SK-N-SH (cell line): ENCODE measurements around the gene NECAB2. TPM values are rescaled to one million over a fixed set of nuclear protein-coding genes. Genes with fewer than 3 reads are reported as not detected.

Experiments used
- CTCF ChIA-PET: fragments of 300-600, 350-600 bp; formaldehyde crosslinking; extraction: SDS; loops from one replicate; lab custom pipeline; 2021; lab: Yijun Ruan, JAX
- POLR2A ChIA-PET: fragments of 350-600 bp; sonication (Branson Sonifier 250); formaldehyde crosslinking; extraction: SDS; loops from one replicate; lab custom pipeline; 2020; ENCODE audit warnings: antibody characterized with exemption, inconsistent platforms; lab: Yijun Ruan, JAX
- DNase-seq: peaks from one replicate; pipeline ENCODE4 v3.0.0; 2012
- H2AFZ ChIP-seq: fragments of 200-600 bp; sonication (generic); 2 replicates; pipeline ENCODE4 v1.8.1; 2016; ENCODE audit warnings: antibody characterized with exemption, mild to moderate bottlenecking, low read depth
- H3F3A ChIP-seq: fragments of 200-600 bp; sonication (generic); replicated peaks from 2 replicates; pipeline ENCODE3; 2016; ENCODE audit warnings: antibody characterized with exemption, mild to moderate bottlenecking; ENCODE audit not compliant: insufficient read depth
- H3K27ac ChIP-seq, 2 experiments: fragments of 200-500 bp in 1 of 2; fragments of 200-600 bp in 1 of 2; sonication (Bioruptor generic) in 1 of 2; sonication (generic), shearing (Covaris generic) in 1 of 2; 2 replicates each; pipeline versions ENCODE4 v1.5.1 to v1.6.1; 2014 to 2016; ENCODE audit warnings: low read depth in 2 of 2, inconsistent platforms in 1 of 2, low read length in 1 of 2, mild to moderate bottlenecking in 1 of 2, mixed read lengths in 1 of 2
- H3K27me3 ChIP-seq: fragments of 200-600 bp; sonication (generic), shearing (Covaris generic); 2 replicates; pipeline ENCODE4 v1.6.1; 2016; ENCODE audit warnings: mixed run types; ENCODE audit not compliant: insufficient read depth
- H3K36me3 ChIP-seq, 2 experiments: fragments of 200-500 bp in 1 of 2; fragments of 200-600 bp in 1 of 2; sonication (Bioruptor generic) in 1 of 2; sonication (generic) in 1 of 2; replicated peaks in 1 of 2; 2 replicates each; pipeline versions ENCODE3 to v1.5.1; 2014 to 2016; ENCODE audit warnings: low read length in 1 of 2, mild to moderate bottlenecking in 1 of 2; ENCODE audit not compliant: insufficient read depth in 2 of 2, control insufficient read depth in 1 of 2
- H3K4me1 ChIP-seq, 2 experiments: fragments of 200-500 bp in 1 of 2; fragments of 200-600 bp in 1 of 2; sonication (Bioruptor generic) in 1 of 2; sonication (generic), shearing (Covaris generic) in 1 of 2; 2 replicates each; pipeline versions ENCODE4 v1.5.1 to v1.6.1; 2014 to 2016; ENCODE audit warnings: low read depth in 1 of 2, low read length in 1 of 2, mixed run types in 1 of 2; ENCODE audit not compliant: insufficient read depth in 2 of 2, control insufficient read depth in 1 of 2
- H3K4me2 ChIP-seq: fragments of 200-600 bp; sonication (generic), shearing (Covaris generic); 2 replicates; pipeline ENCODE4 v1.6.1; 2017; ENCODE audit warnings: mixed run types
- H3K4me3 ChIP-seq, 2 experiments: fragments of 200-500 bp in 1 of 2; fragments of 200-600 bp in 1 of 2; sonication (Bioruptor generic) in 1 of 2; sonication (generic), shearing (Covaris generic) in 1 of 2; 2 replicates each; pipeline versions ENCODE4 v1.5.1 to v1.8.1; 2014 to 2016; ENCODE audit warnings: low read depth in 2 of 2, inconsistent platforms in 1 of 2, low read length in 1 of 2, mild to moderate bottlenecking in 1 of 2, mixed read lengths in 1 of 2, moderate library complexity in 1 of 2
- H3K79me2 ChIP-seq: fragments of 200-600 bp; sonication (generic); 2 replicates; pipeline ENCODE4 v1.8.1; 2017; ENCODE audit warnings: mild to moderate bottlenecking; ENCODE audit not compliant: insufficient read depth
- H3K9ac ChIP-seq: fragments of 200-600 bp; sonication (generic); 2 replicates; pipeline ENCODE4 v1.6.1; 2017; ENCODE audit warnings: mixed run types
- H3K9me2 ChIP-seq: fragments of 200-600 bp; sonication (generic); 2 replicates; pipeline ENCODE4 v1.6.1; 2017; ENCODE audit warnings: mixed run types
- H3K9me3 ChIP-seq: fragments of 200-600 bp; sonication (generic); 2 replicates; pipeline ENCODE4 v1.6.1; 2017; ENCODE audit warnings: mixed run types, mild to moderate bottlenecking, moderate library complexity
- H4K20me1 ChIP-seq: fragments of 200-600 bp; sonication (generic); 2 replicates; pipeline ENCODE4 v1.6.1; 2017; ENCODE audit warnings: mild to moderate bottlenecking, mixed run types; ENCODE audit not compliant: insufficient read depth
- CHD2 ChIP-seq: fragments of 150-350 bp; IDR thresholded peaks from 2 replicates; pipeline ENCODE4 v1.6.1; 2018; ENCODE audit warnings: low read length; ENCODE audit not compliant: partially characterized antibody
- EZH2phosphoT487 ChIP-seq: fragments of 200-600 bp; sonication (generic); IDR thresholded peaks from 2 replicates; pipeline ENCODE4 v1.6.1; 2017; ENCODE audit warnings: low read depth, mixed run types, mild to moderate bottlenecking, antibody characterized with exemption, moderate library complexity, borderline replicate concordance
- FOXJ3 ChIP-seq: sonication (generic); formaldehyde crosslinking; IDR thresholded peaks from 2 replicates; pipeline ENCODE4 v1.5.1; 2020; ENCODE audit warnings: mild to moderate bottlenecking, missing genetic modification reagents
- FOXM1 ChIP-seq: IDR thresholded peaks from 2 replicates; pipeline ENCODE4 v1.4.0; 2012; ENCODE audit warnings: low read depth, mild to moderate bottlenecking
- GATA2 ChIP-seq: sonication (generic); formaldehyde crosslinking; IDR thresholded peaks from 2 replicates; pipeline ENCODE4 v1.5.0; 2020; ENCODE audit warnings: mild to moderate bottlenecking, missing genetic modification reagents
- MEF2A ChIP-seq: IDR thresholded peaks from 2 replicates; pipeline ENCODE4 v1.4.0; 2012; ENCODE audit warnings: low read depth, borderline replicate concordance
- RAD21 ChIP-seq: IDR thresholded peaks from 2 replicates; pipeline ENCODE4 v1.6.1; 2012; ENCODE audit warnings: mild to moderate bottlenecking, low read length
- RCOR1 ChIP-seq: fragments of 150-350 bp; IDR thresholded peaks from 2 replicates; pipeline ENCODE4 v1.6.1; 2017; ENCODE audit warnings: antibody characterized with exemption, low read length
- TCF12 ChIP-seq: IDR thresholded peaks from 2 replicates; pipeline ENCODE4 v1.4.0; 2012
- TEAD4 ChIP-seq: IDR thresholded peaks from 2 replicates; pipeline ENCODE4 v1.4.0; 2012; ENCODE audit warnings: mild to moderate bottlenecking, borderline replicate concordance; ENCODE audit not compliant: insufficient read depth
- YY1 ChIP-seq: IDR thresholded peaks from 2 replicates; pipeline ENCODE4 v1.4.0; 2012; ENCODE audit warnings: low read depth, mild to moderate bottlenecking
- WGBS: methylation state at CpG from one replicate; pipeline ENCODE4 v1.1.6; 2017; ENCODE audit warnings: low lambda C conversion rate; 5-methylcytosine and 5-hydroxymethylcytosine counted together
- polyA plus RNA-seq, 3 experiments: library from polyadenylated mRNA; depleted of rRNA; stranded (reverse); fragments of >200 nt; gene quantifications; 2 replicates each; pipeline ENCODE4 v1.2.3, GENCODE V29; 2012
- TF ChIP-seq, protein P1 (sequence below): IDR thresholded peaks from 2 replicates; pipeline ENCODE4; 2012
- TF ChIP-seq, protein P2 (sequence below): IDR thresholded peaks from 2 replicates; pipeline ENCODE4 v1.4.0; 2012; ENCODE audit warnings: low read depth, borderline replicate concordance
- TF ChIP-seq, protein P3 (sequence below): IDR thresholded peaks from 2 replicates; pipeline ENCODE4 v1.4.0; 2012; ENCODE audit warnings: low read depth, borderline replicate concordance
- TF ChIP-seq, protein P4 (sequence below): fragments of 200-600 bp; sonication (generic); IDR thresholded peaks from 2 replicates; pipeline ENCODE4 v1.6.1; 2017; ENCODE audit warnings: antibody characterized with exemption, mild to moderate bottlenecking, moderate library complexity
- TF ChIP-seq, protein P5 (sequence below): IDR thresholded peaks from 2 replicates; pipeline ENCODE4 v1.4.0; 2012; ENCODE audit warnings: low read depth
- TF ChIP-seq, protein P6 (sequence below): fragments of 150-350 bp; IDR thresholded peaks from 2 replicates; pipeline ENCODE4 v1.6.1; 2017; ENCODE audit warnings: antibody characterized with exemption, low read length, low read depth, borderline replicate concordance

Gene NECAB2
- polyA plus RNA-seq, 1 of the 3 experiments (the other 2 are of a cell fraction): 0.58 TPM

DNA sequence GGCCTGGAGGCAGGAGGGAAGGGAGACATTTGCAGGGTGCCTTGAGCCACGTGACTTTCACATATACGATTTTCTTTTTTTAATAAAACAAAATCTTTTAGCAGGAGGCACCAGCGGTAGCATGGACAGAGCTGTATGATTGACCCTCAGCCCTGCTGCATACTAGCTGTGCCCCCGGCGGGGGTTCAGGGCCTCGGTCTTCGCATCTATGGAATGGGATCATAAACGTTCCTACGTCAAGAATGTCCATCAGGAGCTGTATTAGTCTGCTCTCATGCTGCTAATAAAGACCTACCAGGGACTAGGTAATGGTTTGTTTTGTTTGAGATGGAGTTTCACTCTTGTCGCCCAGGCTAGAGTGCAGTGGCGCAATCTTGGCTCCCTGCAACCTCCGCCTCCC, 47.4 kb downstream of the NECAB2 start:
- no peak for TF ChIP-seq FOXJ3
- TF ChIP-seq, protein P1, sequence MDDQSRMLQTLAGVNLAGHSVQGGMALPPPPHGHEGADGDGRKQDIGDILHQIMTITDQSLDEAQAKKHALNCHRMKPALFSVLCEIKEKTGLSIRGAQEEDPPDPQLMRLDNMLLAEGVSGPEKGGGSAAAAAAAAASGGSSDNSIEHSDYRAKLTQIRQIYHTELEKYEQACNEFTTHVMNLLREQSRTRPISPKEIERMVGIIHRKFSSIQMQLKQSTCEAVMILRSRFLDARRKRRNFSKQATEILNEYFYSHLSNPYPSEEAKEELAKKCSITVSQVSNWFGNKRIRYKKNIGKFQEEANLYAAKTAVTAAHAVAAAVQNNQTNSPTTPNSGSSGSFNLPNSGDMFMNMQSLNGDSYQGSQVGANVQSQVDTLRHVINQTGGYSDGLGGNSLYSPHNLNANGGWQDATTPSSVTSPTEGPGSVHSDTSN: no peak
- no peak for TF ChIP-seq TEAD4
- TF ChIP-seq RCOR1: no peak
- TF ChIP-seq TCF12: no peak
- TF ChIP-seq, protein P2, sequence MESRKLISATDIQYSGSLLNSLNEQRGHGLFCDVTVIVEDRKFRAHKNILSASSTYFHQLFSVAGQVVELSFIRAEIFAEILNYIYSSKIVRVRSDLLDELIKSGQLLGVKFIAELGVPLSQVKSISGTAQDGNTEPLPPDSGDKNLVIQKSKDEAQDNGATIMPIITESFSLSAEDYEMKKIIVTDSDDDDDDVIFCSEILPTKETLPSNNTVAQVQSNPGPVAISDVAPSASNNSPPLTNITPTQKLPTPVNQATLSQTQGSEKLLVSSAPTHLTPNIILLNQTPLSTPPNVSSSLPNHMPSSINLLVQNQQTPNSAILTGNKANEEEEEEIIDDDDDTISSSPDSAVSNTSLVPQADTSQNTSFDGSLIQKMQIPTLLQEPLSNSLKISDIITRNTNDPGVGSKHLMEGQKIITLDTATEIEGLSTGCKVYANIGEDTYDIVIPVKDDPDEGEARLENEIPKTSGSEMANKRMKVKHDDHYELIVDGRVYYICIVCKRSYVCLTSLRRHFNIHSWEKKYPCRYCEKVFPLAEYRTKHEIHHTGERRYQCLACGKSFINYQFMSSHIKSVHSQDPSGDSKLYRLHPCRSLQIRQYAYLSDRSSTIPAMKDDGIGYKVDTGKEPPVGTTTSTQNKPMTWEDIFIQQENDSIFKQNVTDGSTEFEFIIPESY: no peak
- no peak for TF ChIP-seq YY1
- TF ChIP-seq MEF2A: no peak
- TF ChIP-seq, protein P3, sequence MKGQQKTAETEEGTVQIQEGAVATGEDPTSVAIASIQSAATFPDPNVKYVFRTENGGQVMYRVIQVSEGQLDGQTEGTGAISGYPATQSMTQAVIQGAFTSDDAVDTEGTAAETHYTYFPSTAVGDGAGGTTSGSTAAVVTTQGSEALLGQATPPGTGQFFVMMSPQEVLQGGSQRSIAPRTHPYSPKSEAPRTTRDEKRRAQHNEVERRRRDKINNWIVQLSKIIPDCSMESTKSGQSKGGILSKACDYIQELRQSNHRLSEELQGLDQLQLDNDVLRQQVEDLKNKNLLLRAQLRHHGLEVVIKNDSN: no peak
- no peak for TF ChIP-seq FOXM1
- TF ChIP-seq, protein P4, sequence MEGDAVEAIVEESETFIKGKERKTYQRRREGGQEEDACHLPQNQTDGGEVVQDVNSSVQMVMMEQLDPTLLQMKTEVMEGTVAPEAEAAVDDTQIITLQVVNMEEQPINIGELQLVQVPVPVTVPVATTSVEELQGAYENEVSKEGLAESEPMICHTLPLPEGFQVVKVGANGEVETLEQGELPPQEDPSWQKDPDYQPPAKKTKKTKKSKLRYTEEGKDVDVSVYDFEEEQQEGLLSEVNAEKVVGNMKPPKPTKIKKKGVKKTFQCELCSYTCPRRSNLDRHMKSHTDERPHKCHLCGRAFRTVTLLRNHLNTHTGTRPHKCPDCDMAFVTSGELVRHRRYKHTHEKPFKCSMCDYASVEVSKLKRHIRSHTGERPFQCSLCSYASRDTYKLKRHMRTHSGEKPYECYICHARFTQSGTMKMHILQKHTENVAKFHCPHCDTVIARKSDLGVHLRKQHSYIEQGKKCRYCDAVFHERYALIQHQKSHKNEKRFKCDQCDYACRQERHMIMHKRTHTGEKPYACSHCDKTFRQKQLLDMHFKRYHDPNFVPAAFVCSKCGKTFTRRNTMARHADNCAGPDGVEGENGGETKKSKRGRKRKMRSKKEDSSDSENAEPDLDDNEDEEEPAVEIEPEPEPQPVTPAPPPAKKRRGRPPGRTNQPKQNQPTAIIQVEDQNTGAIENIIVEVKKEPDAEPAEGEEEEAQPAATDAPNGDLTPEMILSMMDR: no peak
- no peak for TF ChIP-seq EZH2phosphoT487
- no peak for TF ChIP-seq GATA2 (CRISPR knock-in tag)
- TF ChIP-seq, protein P5, sequence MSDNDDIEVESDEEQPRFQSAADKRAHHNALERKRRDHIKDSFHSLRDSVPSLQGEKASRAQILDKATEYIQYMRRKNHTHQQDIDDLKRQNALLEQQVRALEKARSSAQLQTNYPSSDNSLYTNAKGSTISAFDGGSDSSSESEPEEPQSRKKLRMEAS: no peak
- TF ChIP-seq, protein P6, sequence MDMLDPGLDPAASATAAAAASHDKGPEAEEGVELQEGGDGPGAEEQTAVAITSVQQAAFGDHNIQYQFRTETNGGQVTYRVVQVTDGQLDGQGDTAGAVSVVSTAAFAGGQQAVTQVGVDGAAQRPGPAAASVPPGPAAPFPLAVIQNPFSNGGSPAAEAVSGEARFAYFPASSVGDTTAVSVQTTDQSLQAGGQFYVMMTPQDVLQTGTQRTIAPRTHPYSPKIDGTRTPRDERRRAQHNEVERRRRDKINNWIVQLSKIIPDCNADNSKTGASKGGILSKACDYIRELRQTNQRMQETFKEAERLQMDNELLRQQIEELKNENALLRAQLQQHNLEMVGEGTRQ: no peak
- TF ChIP-seq CHD2: no peak
- TF ChIP-seq RAD21: no peak
- TF ChIP-seq, all 33 proteins: peak for 0
- Histone ChIP-seq H3K9me2 (no peaks in the 10 kb centered on the region), H3K9ac (no peak overlapping the region), H3F3A (no peaks in the 10 kb centered on the region), H3K4me1 (no peaks in the 10 kb centered on the region), H3K4me3 (no peak overlapping the region), H3K36me3 (no peaks in the 10 kb centered on the region), H3K27me3 (no peaks in the 10 kb centered on the region), H4K20me1 (no peaks in the 10 kb centered on the region), H3K27ac (no peak overlapping the region), H3K79me2 (no peaks in the 10 kb centered on the region), H3K4me2 (no peak overlapping the region), H2AFZ (no peak overlapping the region), H3K9me3 (no peaks in the 10 kb centered on the region)
- ChIA-PET CTCF (no interaction called here), POLR2A (no interaction called here)
- DNase-seq: no peak
- WGBS: 59% methylated on average over 12 of the region's 12 CpGs
